Right lobe of liver (tissue), 6 donors: Measurements from ENCODE around the gene ITFG2. TPM values are rescaled to one million over a fixed set of nuclear protein-coding genes. Genes with fewer than 3 reads are reported as not detected.

Experiments
- ATAC-seq, 4 donors: fragments of 200-7000 bp; cut with Tn5 transposase; one replicate each; pipeline ENCODE4 v1.9.1; 2020; ENCODE audit warnings: mild to moderate bottlenecking in 4 of 4, moderate library complexity in 4 of 4
- DNase-seq, 3 donors: peaks; one replicate each; pipeline ENCODE4 v3.0.0-alpha.2; 2020
- H3K27ac ChIP-seq, 3 donors: fragments of 200-600 bp; one replicate each; pipeline ENCODE4 v1.8.0; 2022
- H3K27me3 ChIP-seq, 2 donors: fragments of 200-600 bp; one replicate each; pipeline ENCODE4 v1.8.0; 2022
- H3K36me3 ChIP-seq, 4 donors: fragments of 200-600 bp; sonication (generic) in 1 of 4; one replicate each; pipeline versions ENCODE4 v1.5.1 to v1.8.0; 2017 to 2022; ENCODE audit warnings: control low read depth in 1 of 4
- H3K4me1 ChIP-seq, 4 donors: fragments of 200-600 bp; sonication (generic) in 1 of 4; one replicate each; pipeline versions ENCODE4 v1.5.1 to v1.8.0; 2017 to 2022; ENCODE audit warnings: control low read depth in 1 of 4
- H3K4me3 ChIP-seq, 3 donors: fragments of 200-600 bp; one replicate each; pipeline ENCODE4 v1.8.0; 2022
- H3K9me3 ChIP-seq, 4 donors: fragments of 200-600 bp; sonication (generic) in 1 of 4; one replicate each; pipeline versions ENCODE4 v1.5.1 to v1.8.0; 2017 to 2022; ENCODE audit warnings: control low read depth in 1 of 4
- CTCF ChIP-seq, 4 donors: fragments of 200-600 bp in 3 of 4; fragments of 450-650 bp in 1 of 4; IDR thresholded peaks; one replicate each; pipeline versions ENCODE4 v1.5.1 to v1.8.0; 2016 to 2022; ENCODE audit warnings: antibody characterized with exemption in 4 of 4, mild to moderate bottlenecking in 2 of 4
- POLR2A ChIP-seq: fragments of 450-650 bp; IDR thresholded peaks from one replicate; pipeline ENCODE4 v1.6.1; 2017; ENCODE audit warnings: antibody characterized with exemption, mild to moderate bottlenecking
- WGBS: methylation state at CpG from one replicate; pipeline ENCODE4 v1.1.6; 2018; ENCODE audit warnings: low coverage, low lambda C conversion rate; ENCODE audit not compliant: insufficient coverage; ENCODE audit errors: missing lambda C conversion rate; 5-methylcytosine and 5-hydroxymethylcytosine counted together
- intact Hi-C, 2 donors: fragments of 100-400 bp; cut with DNase I; formaldehyde crosslinking; loops; one replicate each; pipeline versions ENCODE4 v1.11.2 to v1.14.1; 2022
- total RNA-seq, 6 experiments: library from RNA; depleted of rRNA in 2 of 6; stranded (reverse); fragments of >200 nt in 2 of 6; fragmentation: NEBNext Ultra II Directional in 3 of 6; extraction: Animal tissue kit (Norgen Biotek cat#: 25700) in 3 of 6; gene quantifications; one replicate each; pipeline versions ENCODE4 v1.1.0 to v1.2.4, GENCODE V29; 2016 to 2023
- donor health status: DM: no; HTN: yes; CAD: no.
- donor health status: DM: no; HTN: no; CAD: no.
- donor health status: DM: no; HTN: no; CAD: no.
- donor health status: DM: no; HTN: yes; CAD: no.
- donor health status: DM: no; HTN: yes; CAD: no.

Gene ITFG2
- total RNA-seq, 6 experiments from 2014 or later, result 11.3 to 20.5 (median 14.4) TPM

- ATAC-seq (no peak), DNase-seq (no peak)
- Histone ChIP-seq H3K27ac (no peak overlapping the region), H3K9me3 (no peaks in the 10 kb centered on the region), H3K4me1 (peaks cover 0 to 3% (median 0%) of the 10 kb centered on the region in 4 donors), H3K4me3 (no peak overlapping the region), H3K36me3 (no peaks in the 10 kb centered on the region), H3K27me3 (no peaks in the 10 kb centered on the region)
- TF ChIP-seq CTCF (IDR thresholded peaks at IDR 0.05) (no peak), POLR2A (no peak)
- intact Hi-C loops, result loop anchor here in 1 of 2 donors (10.0 kb wide), 1 partner anchor 90 kb away; no protein-coding TSS in a partner anchor
- WGBS, result 92% methylated on average over 2 of the region's 25 CpGs
Measured at GRCh38 chr12:2854669-2855453, 42.4 kb downstream of the ITFG2 start.

GRCh38 chr12:2855546-2855945 is 43.1 kb downstream of the ITFG2 start:
- H3K9me3 ChIP-seq, result no peaks in the 10 kb centered on the region
- WGBS, result 78% methylated on average over 5 of the region's 7 CpGs
- no peaks in the 10 kb centered on the region for H3K4me1 ChIP-seq
- H3K36me3 ChIP-seq, result no peaks in the 10 kb centered on the region
- no peak overlapping the region for H3K4me3 ChIP-seq
- TF ChIP-seq CTCF (IDR thresholded peaks at IDR 0.05) (no peak), POLR2A (no peak)
- no peaks in the 10 kb centered on the region for H3K27me3 ChIP-seq
- DNase-seq, result no peak
- no peak for ATAC-seq
- intact Hi-C loops, result loop anchor here in 1 of 2 donors (10.0 kb wide), 1 partner anchor 89 kb away; no protein-coding TSS in a partner anchor
- no peak overlapping the region for H3K27ac ChIP-seq

GRCh38 chr12:2856051-2856450 is 43.6 kb downstream of the ITFG2 start:
- ATAC-seq (no peak), DNase-seq (no peak)
- Histone ChIP-seq H3K9me3 (no peaks in the 10 kb centered on the region), H3K4me1 (no peaks in the 10 kb centered on the region), H3K27me3 (no peaks in the 10 kb centered on the region), H3K4me3 (no peak overlapping the region), H3K36me3 (no peaks in the 10 kb centered on the region), H3K27ac (no peak overlapping the region)
- intact Hi-C loops, result loop anchor here in 1 of 2 donors (10.0 kb wide), 1 partner anchor 89 kb away; no protein-coding TSS in a partner anchor
- 94% methylated on average over 2 of the region's 3 CpGs for WGBS
- TF ChIP-seq POLR2A (no peak), CTCF (IDR thresholded peaks at IDR 0.05) (no peak)

- DNase-seq (no peak), ATAC-seq (no peak)
- H3K9me3 ChIP-seq, result no peaks in the 10 kb centered on the region
- intact Hi-C loops, result loop anchor here in 1 of 2 donors (10.0 kb wide), 1 partner anchor 88 kb away; no protein-coding TSS in a partner anchor
- no peak within 1 kb of the TSS for H3K4me3 ChIP-seq
- no peak within 1 kb of the TSS for H3K27ac ChIP-seq
- TF ChIP-seq CTCF (IDR thresholded peaks at IDR 0.05) (no peak), POLR2A (no peak)
- 100% methylated on average over 1 of the region's 3 CpGs for whole genome bisulfite sequencing
- no peaks in the 10 kb centered on the region for H3K4me1 ChIP-seq
- H3K36me3 ChIP-seq, result no peaks in the 10 kb centered on the region
- H3K27me3 ChIP-seq, result no peaks in the 10 kb centered on the region
Measured at GRCh38 chr12:2857021-2857431, 44.6 kb downstream of the ITFG2 start, which contains the start of gene TEX52. TSS of gene TEX52 (minus strand) at chr12:2857039. CDS start at chr12:2857026, 13 bp downstream.
